Muscle of leg (tissue), 11 donors: Measurements from ENCODE around the gene PLPP4. TPM values are rescaled to one million over a fixed set of nuclear protein-coding genes. Genes with fewer than 3 reads are reported as not detected.
A peak's percentile ranks its signal among the peaks of the same experiment; 100 is the strongest.

Experiments used
- DNase-seq: peaks from one replicate; pipeline ENCODE4 v3.0.0; 2013
- H3K27ac ChIP-seq: one replicate; pipeline ENCODE4 v1.5.1; 2013; ENCODE audit warnings: mild to moderate bottlenecking, low read length, control low read depth
- H3K27me3 ChIP-seq: one replicate; pipeline ENCODE4 v1.6.1; 2013; ENCODE audit warnings: low read length; ENCODE audit not compliant: control insufficient read depth, insufficient read depth
- H3K36me3 ChIP-seq: one replicate; pipeline ENCODE4 v1.6.1; 2013; ENCODE audit warnings: low read length; ENCODE audit not compliant: control insufficient read depth, insufficient read depth
- H3K4me1 ChIP-seq: one replicate; pipeline ENCODE4 v1.6.1; 2013; ENCODE audit warnings: low read length; ENCODE audit not compliant: control insufficient read depth, insufficient read depth
- H3K4me3 ChIP-seq: one replicate; pipeline ENCODE4 v1.5.1; 2013; ENCODE audit warnings: low read length, control low read depth
- H3K9me3 ChIP-seq: replicated peaks from 2 replicates; pipeline ENCODE4 v1.6.1; 2013; ENCODE audit warnings: low read depth, low read length; ENCODE audit not compliant: control insufficient read depth
- WGBS: methylation state at CpG from one replicate; pipeline ENCODE4 v1.1.5; 2013; ENCODE audit warnings: missing lambda C conversion rate; ENCODE audit not compliant: insufficient coverage; 5-methylcytosine and 5-hydroxymethylcytosine counted together
- polyA plus RNA-seq, 8 donors: library from polyadenylated mRNA; unstranded; fragments of 120-200 nt; gene quantifications; one replicate each; pipeline versions ENCODE4 v1.2.1 to v1.2.3, GENCODE V29; 2013; ENCODE audit warnings: inconsistent platforms in 1 of 8, low replicate concordance in 1 of 8; ENCODE audit not compliant: insufficient read length in 8 of 8, insufficient read depth in 1 of 8
- total RNA-seq: library from RNA; stranded (reverse); fragments of 120-200 nt; gene quantifications from one replicate; pipeline ENCODE4 v1.2.4, GENCODE V29; 2013

The PLPP4 gene
- total and polyA plus RNA-seq, 9 donors = 0.14 to 1.7 (median 0.32) TPM; not detected in 1

DNA sequence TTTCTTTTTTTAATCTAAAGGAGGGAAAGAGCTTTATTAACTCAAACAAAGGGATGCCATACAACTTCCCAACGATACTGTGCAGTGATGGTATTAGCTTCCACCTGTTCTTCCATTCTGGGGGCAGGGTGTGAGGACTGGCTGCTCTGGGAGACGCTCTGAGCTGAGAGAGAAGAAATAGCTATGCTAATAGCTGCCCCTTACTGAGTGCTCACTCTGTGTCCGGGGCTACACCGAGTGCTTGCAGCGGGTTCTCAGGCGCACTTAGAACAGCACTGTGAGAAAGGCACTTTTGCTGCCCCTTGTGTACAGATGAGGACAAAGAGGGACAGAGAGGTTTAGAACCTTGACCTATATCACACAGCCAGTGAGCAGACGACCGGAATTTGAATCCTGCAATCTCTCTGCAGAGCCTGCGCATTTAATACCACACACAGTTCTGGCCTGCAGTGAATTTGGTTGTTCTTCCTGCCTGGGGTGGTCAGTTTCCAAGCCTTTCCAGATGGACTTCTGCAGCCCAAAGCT, 142.2 kb downstream of the PLPP4 start:
- Histone ChIP-seq H3K27ac (no peak overlapping the region), H3K27me3 (peaks cover 2% of the 10 kb centered on the region), H3K36me3 (no peaks in the 10 kb centered on the region), H3K4me1 (no peaks in the 10 kb centered on the region), H3K9me3 (no peaks in the 10 kb centered on the region), H3K4me3 (no peak overlapping the region)
- WGBS = 42% methylated on average over 5 of the region's 9 CpGs
- DNase-seq = peak; percentile 43

DNA sequence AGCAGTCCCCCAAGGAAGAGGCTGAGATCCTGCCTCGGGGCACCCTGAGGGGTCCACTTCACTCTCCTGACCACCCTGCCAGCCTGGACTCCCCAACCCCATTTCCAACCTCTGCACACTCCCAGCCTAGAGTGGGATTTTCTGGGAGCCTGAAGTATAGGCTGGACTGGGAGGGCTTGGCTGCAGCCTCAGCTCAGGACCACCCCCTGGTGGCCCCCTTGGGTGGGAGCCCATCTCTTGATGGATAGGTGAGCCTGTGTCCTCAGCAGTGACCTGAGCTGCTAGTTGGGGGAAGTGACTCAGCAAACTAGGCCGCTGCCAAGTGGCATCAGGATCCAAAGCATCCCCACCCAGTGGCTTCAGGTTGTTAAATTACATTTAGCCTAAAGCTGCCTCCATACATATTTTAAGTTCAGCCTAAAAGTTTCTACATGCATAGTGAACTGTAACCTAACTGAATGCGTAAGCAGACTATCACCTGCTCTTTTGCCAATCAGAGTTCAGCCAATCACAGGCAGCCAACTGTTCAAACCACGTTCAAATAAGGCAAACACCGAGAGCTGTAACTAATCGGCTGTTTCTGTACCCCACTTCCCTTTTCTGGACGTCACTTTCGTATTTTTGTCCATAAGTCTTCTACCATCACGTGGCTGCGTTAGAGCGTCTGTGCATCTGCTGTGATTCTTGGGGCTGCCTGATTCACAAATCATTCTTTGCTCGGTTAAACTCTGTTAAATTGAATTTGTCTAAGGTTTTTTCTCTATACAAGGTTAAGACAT, 144.0 kb downstream of the PLPP4 start:
- DNase-seq = peak; percentile 36
- H3K36me3 ChIP-seq = no peaks in the 10 kb centered on the region
- H3K9me3 ChIP-seq = no peaks in the 10 kb centered on the region
- no peaks in the 10 kb centered on the region for H3K4me1 ChIP-seq
- H3K27me3 ChIP-seq = peaks cover 2% of the 10 kb centered on the region
- no peak overlapping the region for H3K4me3 ChIP-seq
- no peak overlapping the region for H3K27ac ChIP-seq
- WGBS = 79% methylated on average over 9 of the region's 12 CpGs

DNA sequence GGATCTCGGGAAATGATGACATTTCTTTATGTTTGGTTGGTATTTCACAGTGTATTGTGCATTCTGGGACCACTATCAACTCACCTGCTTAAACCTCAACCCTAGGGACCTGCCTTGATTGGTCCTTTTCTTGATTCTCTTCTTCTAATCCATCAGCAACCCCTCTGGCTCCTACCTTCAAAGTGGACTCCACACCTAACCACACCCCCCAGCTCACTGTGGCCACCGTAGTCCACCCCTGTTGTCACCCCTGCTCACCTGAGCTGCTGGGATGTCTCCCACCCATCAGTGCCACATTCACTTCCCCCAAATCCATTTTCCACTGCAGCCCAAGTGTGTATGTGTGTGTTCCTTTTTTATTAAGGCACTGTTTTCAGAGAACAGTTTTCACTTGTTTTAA, 145.0 kb downstream of the PLPP4 start:
- no peaks in the 10 kb centered on the region for H3K4me1 ChIP-seq
- H3K27me3 ChIP-seq = peaks cover 2% of the 10 kb centered on the region
- WGBS = no CpG with 5 or more reads among the region's 2 CpGs
- DNase-seq = no peak
- no peak overlapping the region for H3K4me3 ChIP-seq
- no peaks in the 10 kb centered on the region for H3K9me3 ChIP-seq
- H3K36me3 ChIP-seq = no peaks in the 10 kb centered on the region
- no peak overlapping the region for H3K27ac ChIP-seq

DNA sequence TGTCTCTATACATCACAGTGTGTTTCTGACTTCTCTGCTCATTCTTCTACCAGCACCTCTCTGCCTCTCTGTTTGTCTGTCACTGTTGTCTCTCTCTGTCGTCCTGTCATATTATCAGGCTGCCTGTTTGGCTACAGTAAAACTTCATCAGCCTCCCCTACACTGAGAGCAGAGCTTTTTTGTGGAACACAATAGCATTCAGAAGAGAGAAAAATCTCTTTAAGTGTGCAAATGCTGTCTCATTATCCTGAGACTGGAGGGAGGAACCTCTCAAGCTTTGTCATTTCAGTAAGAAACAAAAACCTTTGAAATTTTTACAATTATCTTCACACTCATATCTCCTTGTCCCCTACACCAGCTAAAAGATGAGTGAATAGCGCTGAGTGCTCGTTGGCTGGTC, 148.4 kb downstream of the PLPP4 start:
- Histone ChIP-seq H3K27ac (no peak overlapping the region), H3K4me3 (no peak overlapping the region), H3K9me3 (no peaks in the 10 kb centered on the region), H3K27me3 (no peaks in the 10 kb centered on the region), H3K4me1 (no peaks in the 10 kb centered on the region), H3K36me3 (no peaks in the 10 kb centered on the region)
- no peak for DNase-seq
- no CpG with 5 or more reads among the region's 3 CpGs for WGBS

DNA sequence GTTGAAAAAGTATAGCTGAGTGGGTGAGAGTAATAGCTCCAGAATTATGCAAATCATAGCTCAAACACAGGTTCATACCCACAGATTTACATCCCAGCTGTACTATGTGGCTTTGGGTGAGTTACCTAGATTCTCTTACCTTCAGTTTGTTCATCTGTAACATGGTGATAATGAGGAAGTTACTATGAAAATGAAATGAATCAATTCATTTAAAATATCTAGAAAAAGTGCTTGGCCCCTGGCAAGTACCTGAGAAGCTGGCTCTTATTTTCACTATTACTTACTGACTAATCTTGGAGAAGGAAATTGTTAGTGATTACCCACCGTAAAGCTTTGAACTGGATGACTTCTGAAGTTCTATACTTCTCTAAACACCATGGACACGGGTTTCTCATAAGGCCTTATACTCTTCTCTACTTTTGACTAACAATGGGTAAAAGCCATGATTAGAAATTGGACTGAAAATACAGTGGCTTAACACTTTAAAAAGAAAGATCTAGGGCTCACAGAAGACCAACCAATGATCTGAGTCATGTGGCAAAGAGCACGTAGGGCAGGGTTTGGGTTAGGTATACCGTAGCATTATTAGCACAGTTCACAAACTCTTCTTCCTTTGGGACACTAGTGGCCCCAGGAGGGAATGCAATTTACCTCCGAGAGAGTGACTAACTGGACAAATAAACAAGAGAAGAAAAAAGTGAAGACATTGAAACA, 149.2 kb downstream of the PLPP4 start:
- DNase-seq = no peak
- Histone ChIP-seq H3K36me3 (no peaks in the 10 kb centered on the region), H3K4me3 (no peak overlapping the region), H3K9me3 (no peaks in the 10 kb centered on the region), H3K4me1 (no peaks in the 10 kb centered on the region), H3K27me3 (no peaks in the 10 kb centered on the region), H3K27ac (no peak overlapping the region)
- 100% methylated on average over 1 of the region's 5 CpGs for WGBS

DNA sequence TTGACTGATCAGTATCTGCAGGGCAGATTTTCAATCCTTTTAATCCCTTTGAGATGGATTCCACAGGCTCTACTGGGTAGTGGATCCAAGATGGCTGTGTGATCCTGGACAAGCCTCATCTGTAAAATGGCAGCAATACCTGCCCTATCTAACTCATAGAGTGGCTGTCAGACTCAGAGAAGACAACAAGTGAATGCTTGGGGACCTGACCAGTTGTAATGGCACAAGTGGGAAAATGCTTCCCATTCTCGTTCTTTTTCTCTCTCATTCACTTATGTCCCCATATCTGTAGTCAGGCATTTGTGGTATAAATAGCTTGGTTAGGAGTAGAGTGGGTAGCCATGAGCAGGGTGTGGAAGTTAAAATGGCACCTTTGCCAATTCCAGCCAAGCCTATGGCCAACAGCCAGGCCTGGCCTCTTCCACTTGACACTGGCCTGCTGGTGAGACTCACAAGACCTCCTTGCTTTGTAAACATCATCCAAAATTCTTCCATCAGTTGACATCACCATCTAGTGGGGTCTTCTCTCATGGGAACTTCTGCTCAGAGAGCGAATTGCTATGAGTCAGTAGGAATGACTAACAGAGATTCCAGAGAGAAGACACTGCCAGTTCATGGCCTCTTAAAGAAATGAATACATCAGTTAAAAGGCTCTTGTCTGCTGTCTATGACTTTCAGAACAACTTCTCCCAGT, 150.1 kb downstream of the PLPP4 start:
- WGBS = no CpG with 5 or more reads among the region's 2 CpGs
- no peaks in the 10 kb centered on the region for H3K9me3 ChIP-seq
- H3K36me3 ChIP-seq = no peaks in the 10 kb centered on the region
- H3K27ac ChIP-seq = no peak overlapping the region
- no peaks in the 10 kb centered on the region for H3K27me3 ChIP-seq
- DNase-seq = no peak
- H3K4me1 ChIP-seq = no peaks in the 10 kb centered on the region
- H3K4me3 ChIP-seq = no peak overlapping the region

DNA sequence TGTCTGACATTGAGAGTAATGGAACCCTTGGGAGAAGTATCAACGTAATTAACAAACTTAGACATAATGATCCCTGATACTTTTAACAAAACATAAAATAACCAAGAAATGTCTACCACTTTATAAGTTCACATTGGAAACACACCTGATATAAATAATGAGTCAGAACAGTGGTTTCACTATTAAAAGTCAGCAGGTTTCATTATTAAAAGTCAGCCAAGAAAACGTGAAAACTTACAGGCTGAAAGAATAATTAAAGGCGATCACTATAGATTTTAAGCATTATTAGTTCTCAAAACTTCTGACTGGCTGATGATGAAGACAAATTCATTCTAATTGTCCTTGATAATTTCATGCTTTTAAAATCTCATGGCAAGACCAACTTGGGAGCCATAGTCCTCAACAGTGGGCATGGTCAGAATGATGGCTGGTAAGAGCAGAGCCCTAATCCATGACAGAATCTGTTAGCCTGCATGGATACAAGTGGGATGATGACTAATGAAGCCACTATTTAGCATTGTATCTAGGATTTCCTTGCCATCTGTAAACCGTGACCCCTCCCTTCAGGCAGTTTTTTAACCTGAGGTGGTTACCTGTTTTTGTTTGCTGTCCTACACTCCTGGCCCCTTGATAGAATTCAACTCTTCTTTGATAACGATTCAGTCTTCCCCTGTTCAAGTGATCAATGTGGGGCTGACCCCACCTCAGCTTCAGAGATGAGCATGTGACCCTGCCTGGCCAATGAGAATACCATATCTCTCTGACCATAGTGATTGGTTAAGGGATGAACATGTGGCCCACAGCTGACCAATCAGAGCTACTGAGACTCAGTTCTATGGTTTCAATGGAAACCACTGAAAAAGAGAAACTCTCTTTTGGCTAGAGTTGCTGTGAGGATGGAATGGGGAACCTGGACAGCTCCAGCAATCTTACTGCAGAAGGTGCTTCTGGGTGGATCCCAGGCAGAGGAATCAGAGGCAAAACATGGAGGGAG, 151.0 kb downstream of the PLPP4 start:
- Histone ChIP-seq H3K4me3 (no peak overlapping the region), H3K36me3 (no peaks in the 10 kb centered on the region), H3K4me1 (no peaks in the 10 kb centered on the region), H3K27me3 (no peaks in the 10 kb centered on the region), H3K27ac (no peak overlapping the region), H3K9me3 (no peaks in the 10 kb centered on the region)
- DNase-seq = no peak
- WGBS = 84% methylated on average over 2 of the region's 5 CpGs

DNA sequence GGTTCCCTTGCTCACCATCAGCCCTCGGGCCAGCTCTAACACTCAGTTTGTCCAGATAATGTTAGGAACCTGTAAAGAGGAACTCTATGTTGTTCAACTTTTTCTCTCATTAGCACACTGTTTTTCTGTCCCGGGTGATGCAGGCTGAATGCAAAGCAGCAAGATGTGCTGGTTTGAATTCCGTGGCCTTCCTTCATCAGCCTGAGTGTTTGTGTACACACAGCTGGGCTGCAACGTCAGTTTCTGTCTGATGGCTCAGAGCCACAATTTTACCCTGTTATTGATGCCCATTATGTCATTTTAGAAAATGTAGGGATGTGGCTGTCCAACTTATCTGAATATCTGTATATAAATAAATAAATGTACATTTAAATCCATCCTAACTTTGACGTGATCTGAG, 152.0 kb downstream of the PLPP4 start:
- Histone ChIP-seq H3K9me3 (no peaks in the 10 kb centered on the region), H3K36me3 (no peaks in the 10 kb centered on the region), H3K4me3 (no peak overlapping the region), H3K4me1 (no peaks in the 10 kb centered on the region), H3K27me3 (no peaks in the 10 kb centered on the region), H3K27ac (no peak overlapping the region)
- WGBS = 82% methylated on average over 2 of the region's 5 CpGs
- no peak for DNase-seq

DNA sequence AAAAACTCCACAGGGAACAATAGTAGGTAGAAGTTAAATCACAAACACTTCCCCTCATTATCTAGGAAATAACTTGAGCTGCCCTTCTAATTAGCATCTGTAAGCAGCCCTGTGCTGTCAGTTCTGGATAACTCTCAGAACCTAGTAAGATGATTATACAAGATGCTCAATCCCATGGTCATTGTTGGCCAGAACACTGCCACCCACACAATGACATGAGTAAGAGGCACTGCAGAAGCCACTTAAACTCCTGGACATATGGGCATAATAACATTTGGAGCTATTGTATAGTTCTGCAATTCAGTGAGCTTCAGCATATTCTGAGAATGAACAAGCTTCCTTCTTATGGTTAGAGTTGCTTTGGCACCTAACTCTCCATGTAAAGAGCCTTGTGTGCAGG, 153.8 kb downstream of the PLPP4 start:
- Histone ChIP-seq H3K27me3 (no peaks in the 10 kb centered on the region), H3K4me1 (no peaks in the 10 kb centered on the region), H3K4me3 (no peak overlapping the region), H3K9me3 (no peaks in the 10 kb centered on the region), H3K27ac (no peak overlapping the region), H3K36me3 (no peaks in the 10 kb centered on the region)
- no peak for DNase-seq
